Dermis microvascular lymphatic vessel endothelial cell (primary cell): Measurements from ENCODE around the gene AP1S2. TPM values are rescaled to one million over a fixed set of nuclear protein-coding genes. Genes with fewer than 3 reads are reported as not detected.
A peak's percentile ranks its signal among the peaks of the same experiment; 100 is the strongest.
"Not testable (repeated sequence)": the region's sequence is repeated elsewhere in the genome, so short reads cannot be mapped to it uniquely, and the experiment has no call there.

ENCODE experiments used
- DNase-seq, 2 donors: peaks; one replicate each; pipeline versions ENCODE4 v3.0.0 to v3.0.0-alpha.2; 2010; ENCODE audit warnings: low read depth in 2 of 2
- total RNA-seq: library from RNA; depleted of rRNA; stranded (reverse); fragments of >200 nt; gene quantifications from 2 replicates; pipeline ENCODE4 v1.2.1, GENCODE V29; 2014

The AP1S2 gene
- total RNA-seq = 71.7 and 82.2 TPM in 2 replicates

DNA sequence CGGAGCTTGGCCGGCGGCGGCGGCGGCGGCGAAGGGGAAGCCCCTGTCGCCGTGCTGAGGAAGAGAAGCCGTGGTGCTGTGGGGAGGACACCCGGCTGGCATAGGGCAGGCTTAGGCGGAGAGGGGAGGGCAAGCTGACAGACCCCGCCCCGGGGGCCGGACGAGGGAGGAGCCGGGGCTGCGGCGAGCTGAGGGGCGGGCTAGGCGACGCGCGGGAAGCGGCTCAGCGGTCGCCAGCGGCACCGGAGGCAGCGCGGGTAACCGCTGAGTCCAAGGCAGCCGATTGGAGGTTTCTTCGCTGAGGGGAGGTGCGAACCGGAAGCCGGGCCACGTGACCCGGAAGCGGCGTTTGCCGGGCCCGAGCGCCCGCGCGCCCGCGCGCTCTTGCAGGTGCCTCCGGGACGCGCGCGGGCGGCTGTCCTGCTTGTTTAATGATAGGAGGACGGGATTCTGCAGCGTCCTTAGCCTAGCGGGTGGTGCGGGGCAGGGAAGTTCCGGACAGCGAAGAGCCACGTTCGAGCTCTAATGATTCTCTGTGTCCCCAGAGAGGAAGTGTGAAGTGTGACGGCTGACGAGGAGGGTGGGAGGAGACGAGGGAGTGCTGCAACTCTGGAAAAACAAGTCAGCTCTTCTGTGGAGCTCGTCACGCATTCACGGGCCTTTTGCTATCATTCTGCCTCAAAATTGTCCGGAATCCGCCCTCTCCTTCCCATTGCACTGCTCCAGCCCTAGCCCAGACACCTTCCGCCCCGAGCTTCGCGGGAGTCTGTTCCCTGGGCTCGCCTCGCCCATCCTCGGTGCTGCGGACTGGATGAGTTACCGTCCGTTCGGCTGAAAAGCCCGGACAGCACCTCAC, at the start of gene AP1S2:
Gene AP1S2 (minus strand): TSS at position 102 of the 856 bp plus-strand sequence. CDS start 2,289 bp downstream, outside the sequence.
- DNase-seq = peak; percentile 90 to 94

DNA sequence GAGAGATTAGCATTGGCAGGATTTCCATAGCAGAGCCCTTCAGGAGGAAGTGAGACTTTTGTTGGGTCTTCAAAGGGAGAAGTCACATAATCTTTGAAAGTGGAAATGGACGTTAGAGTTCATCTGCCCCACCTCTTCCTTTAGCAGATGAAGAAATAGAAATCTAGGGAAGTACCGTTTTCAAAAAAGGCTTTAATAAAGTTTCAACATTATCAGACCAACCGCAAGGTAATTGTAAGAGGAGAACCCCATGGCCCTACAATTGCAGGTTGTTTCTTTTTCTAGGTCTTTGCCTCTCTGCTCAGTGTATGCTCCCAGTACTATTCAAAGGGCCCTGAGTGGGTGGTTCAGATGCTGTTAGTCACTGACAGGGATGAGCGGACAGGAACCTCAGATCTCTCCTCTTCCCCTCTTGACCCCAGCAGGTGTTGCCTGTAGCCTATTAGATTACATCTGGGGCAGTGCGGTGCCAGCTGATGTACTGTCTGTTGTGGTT, 48.6 kb upstream of the AP1S2 start:
- no peak for DNase-seq

DNA sequence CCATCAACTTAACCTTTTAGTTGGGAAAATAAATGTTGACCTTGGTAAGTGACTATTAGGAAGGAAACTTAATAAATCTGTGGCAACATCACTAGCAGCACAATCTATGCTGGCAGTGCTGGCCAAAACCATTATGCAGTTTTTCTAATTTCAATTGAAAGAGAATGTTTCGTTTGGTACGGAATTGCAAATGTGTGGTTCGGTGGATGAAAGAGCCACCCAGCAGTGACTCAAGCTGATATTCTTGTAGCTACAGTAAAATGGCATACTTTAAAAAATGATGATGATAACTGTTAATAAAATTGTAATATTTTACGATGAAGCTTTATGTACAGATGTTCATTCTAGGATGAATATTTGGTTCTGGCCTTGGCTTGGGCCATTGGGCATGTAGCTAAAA, 40.7 kb upstream of the AP1S2 start:
- DNase-seq = no peak

DNA sequence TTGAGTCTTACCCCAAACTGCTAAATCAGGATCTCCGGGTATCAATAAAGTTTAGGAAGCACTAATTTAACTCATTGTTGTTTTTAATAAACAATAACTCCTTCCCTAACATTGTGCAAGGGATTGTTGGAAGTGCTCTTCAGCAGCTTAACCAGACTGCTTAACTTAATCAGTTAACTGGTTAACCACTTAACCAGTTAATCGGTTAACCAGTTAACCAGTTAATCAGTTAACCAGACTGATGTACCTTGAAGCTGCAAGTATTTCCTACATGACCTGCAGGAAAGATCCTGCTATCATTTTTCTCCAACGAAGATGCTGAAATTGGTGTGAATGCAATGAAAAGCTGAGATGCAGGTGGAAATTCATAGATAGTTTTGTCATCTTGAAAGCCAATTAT, 40.1 kb upstream of the AP1S2 start:
- no peak for DNase-seq

DNA sequence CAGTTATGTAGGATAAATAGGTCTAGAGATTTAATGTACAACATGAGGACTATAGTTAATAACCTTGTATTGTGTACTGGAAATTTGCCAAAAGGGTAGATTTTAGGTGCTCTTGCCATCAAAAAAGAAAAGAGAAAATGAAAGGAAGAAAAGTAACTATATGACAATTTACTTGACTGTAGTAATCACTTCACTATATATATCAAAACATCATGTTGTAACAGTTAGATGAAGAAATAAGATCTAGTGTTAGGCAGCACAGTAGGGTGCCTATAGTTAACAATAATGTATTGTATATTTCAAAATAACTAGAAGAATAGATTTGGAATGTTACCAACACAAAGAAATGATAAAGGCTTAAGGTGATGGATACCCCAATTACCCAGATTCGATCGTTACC, 35.9 kb upstream of the AP1S2 start:
- no peak for DNase-seq

DNA sequence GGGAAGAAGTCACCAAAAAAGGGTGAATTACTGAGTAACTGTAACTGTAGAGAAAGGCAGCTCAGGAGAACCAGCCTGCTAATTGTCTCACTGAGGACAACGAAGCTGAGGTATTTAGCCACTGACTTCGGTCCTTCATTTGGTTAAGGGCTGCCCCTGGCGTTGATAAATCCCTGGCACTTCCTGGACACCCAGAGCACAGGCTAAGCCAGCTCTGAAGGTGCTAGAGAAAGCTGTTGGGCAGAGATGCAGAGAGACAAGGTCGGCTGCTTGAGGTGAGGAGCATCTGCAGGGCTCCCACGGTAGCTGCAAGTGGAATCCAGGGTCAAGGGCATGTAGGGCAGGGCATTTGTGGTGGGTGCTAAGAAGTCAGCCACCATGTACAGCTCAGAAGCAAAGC, 33.4 kb upstream of the AP1S2 start:
- DNase-seq = no peak

DNA sequence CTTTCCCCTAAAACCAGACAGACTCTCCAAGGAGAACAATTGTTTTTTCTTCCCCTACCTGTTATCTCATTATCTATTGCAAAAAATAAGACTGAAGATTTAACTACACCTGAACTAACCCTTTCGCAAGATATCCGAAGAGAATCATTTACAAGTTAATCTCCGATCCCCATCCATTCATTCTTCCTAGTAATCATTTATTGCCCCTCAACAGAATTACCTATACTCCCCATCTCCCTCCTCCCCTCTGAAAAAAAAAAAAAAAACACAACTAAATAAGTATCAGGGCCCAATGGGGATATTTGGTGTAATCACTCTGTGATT, 28.9 kb upstream of the AP1S2 start:
- no peak for DNase-seq

DNA sequence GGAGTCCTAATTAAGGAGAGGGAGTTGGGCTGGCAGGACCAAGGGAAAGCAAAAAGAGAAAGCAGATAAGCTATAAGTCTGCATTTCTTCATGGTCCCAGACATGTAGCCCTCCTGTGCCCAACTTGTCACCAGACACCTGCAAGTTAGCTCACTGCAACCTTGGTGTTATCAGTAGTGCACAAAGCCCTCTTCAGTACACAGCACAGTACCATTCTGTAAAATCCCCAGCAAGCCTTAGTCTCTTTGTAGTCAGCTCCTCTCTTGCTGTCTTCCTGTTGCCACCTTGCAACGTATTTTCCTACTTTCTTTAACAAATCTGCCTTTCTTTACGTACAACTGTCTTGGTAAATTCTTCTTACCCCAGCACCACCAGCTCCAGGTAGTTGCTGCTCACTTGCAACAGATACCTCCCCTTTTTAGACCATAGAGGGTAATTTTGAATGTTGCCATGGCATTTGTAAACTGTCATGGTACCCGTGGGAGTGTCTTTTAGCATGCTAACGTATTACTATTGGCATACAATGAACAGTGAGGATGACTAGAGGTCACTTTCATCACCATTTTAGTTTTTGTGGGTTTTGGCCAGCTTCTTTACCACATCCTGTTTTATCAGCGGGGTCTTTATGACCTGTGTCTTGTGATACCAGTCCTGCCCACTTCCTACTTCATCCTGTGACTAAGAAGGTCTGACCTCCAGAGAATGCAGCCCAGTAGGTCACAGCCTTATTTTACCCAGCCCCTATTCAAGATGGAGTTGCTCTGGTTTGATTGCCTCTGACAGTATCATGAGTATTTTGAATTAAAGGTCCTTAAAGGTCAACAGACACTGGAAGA, 28.3 kb upstream of the AP1S2 start:
- DNase-seq = peak; percentile 38 to 52

DNA sequence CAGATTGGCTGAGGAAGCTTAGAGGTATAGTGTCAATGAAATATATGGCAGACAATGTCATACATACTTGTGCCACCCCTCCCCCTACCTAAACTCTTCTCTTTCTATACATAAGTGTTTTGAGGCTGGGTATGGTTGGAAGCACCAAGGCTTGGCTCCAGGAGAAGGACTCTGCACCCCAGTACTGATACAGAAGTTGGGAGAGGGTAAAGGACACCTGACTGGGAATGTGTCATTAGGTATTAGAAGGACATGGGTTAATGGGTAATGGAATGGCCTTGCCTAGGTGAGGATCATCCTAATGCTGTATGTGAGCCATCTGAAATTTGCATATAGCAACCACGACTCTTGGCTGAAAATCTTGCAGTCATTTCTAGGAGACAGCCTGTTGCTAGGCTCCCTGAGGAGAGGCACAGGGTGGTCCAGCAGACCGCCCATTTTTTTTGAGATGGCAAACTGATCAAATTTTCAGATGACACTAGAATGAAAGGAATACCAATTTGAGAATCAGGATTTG, 26.8 kb upstream of the AP1S2 start:
- DNase-seq = no peak

DNA sequence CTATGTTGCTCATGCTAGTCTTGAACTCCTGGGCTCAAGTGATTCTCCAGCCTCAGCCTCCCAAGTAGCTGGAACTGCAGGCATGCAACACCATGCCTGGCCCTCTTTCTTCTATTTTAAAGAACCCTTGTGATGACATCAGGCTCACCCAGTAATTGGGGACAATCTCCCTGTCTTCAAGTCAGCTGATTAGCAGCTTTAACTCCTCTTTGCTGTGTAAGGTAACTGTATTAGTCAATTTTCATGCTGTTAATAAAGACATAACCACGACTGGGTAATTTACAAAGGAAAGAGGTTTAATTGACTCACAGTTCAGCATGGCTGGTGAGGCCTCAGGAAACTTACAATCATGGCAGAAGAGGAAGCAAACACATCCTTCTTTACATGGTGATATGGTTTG, 23.3 kb upstream of the AP1S2 start:
- DNase-seq = not testable (repeated sequence)

DNA sequence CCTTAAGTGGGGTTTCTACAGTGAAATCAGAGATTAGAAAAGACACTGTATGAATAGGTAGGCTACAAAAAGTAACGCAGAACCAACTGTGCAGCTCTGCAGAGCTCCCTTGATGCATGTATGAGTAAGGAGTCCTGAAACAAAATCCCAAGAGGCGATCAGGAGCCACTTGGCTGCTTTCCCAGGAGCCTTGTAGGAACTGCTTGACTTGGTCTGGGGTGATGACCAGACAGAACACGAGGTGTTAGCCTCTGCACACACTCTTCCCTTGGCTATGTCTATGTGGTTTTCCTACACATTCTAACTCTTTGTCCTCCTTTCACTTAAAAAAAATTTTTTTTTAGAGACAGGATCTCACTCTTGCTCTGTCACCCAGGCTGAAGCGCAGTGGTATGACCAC, 22.8 kb upstream of the AP1S2 start:
- DNase-seq = no peak

DNA sequence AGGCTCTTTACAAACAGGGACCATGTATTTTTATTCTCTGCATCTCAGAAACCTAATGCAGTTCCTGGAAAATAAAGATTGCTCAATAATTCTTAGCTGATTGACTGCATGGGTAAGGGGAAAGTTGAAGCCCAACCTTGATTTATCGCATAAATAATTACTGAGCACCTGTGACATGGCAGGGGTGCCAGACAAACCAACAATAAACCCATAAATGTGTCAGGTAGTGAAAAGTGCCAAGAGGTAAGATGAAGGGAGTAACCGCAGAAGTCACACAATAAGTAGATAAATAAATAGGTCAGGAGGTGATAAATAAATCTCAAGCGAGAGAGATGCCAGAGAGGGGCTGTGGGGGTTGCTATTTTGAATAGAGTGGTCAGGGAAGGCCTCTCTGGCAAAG, 20.1 kb upstream of the AP1S2 start:
- no peak for DNase-seq

DNA sequence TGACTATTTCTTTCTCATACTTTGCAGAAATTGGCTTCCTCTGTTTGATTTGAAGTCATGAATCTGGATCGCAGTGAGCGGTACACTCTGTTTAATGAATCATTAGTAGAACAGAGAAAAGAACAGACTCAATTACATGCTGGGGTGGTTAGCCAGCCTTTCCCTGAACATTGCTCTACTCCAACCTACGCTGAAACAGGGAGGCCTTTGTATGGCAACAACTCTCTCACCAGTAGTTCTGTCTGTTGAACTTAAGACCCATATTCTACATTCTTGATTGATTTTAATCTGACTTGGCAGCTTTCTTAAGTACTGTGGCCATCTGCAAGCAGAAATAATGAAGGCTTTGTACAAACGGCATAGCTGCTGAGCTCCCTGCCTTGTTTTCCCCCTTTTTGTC, 19.0 kb upstream of the AP1S2 start:
- DNase-seq = no peak

DNA sequence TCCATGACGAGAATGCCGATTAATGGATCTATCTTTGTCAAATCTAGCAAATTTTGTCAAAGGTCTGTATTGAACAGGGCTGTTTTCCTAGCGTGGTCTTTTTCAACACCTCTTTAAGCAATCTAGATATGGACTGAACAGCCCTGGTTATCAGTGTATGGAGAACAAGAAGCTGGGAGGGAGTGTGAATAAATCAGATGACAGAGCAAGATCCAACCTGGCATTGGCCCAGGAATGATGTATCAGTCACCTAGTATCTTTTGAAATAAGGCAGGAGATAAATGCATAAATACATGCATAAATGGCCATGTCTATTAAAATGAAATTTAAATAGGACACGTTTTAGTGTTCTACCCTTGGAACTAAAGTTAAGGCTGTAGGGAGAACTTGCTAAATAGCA, 15.7 kb upstream of the AP1S2 start:
- no peak for DNase-seq

DNA sequence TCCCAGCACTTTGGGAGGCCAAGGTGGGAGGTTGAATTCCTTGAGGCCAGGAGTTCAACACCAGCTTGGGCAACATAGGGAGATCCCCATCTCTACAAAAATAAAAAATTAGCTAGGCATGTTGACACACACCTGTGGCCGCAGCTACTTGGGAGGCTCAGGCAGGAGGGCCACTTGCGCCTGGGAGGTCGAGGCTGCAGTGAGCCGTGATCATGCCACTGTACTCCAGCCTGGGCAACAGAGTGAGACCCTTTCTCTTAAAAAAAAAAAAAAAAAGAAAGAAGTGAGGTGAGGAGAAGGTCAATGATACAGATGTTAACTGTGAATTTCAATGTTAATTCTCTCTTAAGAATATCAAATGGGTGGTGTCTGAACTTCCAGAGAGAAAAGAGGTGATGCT, 15.1 kb upstream of the AP1S2 start:
- DNase-seq = no peak

DNA sequence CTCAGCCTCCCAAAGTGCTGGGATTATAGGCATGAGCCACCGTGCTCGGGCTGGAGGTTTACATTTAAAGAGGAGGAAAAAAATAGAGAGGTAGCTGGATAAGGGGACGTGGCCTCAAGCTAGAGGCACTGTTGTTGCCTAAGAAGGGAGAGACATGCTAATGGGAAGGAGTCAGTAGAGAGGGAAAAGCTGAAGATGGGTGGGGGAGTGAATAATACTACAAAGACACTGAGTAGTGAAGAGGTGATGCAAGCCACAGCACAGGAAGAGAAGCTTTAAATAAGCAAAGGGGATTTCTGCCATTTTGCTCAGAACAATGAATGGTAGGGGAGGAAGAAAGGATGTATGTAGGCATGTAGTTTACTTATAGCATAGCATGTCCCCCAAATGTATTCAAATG, 11.5 kb upstream of the AP1S2 start:
- no peak for DNase-seq

DNA sequence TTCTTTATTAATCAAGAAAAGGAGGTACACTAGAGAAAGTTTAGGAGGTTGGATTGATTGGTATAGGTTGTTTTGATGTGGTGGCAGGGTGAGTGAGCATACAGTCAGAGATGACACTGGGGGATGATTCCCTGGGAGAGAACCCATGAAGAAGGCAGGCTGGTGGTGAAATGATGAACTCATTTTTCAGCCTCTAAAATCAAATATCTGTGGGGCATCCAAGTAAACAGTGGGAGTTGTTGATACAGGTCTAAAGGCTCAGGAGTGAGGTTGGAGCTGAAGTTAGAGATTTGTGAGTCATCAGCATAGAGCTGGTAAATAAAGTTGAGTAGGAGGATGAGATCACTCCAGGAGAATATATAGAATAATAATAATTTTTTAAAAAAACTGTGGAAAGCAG, 10.0 kb upstream of the AP1S2 start:
- no peak for DNase-seq

DNA sequence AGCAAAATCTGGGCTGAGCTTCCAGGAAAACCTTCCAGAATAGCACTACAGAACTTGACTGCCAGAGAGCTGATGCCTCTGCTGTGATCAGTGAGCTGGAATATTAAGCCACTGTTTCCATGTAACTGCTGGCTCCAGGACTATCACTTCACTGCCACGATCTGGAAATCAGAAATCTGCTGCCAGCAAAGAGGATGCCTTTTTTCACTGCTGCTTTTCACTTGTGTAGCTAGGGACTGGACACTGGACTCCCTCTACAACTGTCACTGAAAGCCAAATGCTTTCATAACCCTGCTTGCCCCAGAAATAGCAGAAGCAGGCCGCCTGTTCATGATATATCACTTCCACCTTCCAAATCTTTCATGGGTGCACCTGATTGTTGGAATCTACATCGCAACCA, 9.4 kb upstream of the AP1S2 start:
- no peak for DNase-seq

DNA sequence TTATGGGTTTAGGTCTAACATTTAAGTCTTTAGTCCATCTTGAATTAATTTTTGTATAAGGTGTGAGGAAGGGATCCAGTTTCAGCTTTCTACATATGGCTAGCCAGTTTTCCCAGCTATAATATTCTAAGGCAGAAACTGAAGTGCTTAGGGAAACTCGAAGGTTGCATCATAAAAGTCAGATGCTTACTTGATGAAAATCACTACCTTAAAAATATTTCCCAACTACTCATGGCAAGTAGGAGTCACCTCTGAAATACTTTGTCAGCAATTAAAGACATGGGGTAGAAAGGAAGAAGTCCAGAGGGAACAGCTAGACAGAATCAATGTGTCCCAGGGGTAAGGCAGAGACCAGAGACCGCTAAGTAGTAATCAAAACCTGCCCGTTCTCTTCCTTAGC, 6.3 kb upstream of the AP1S2 start:
- DNase-seq = no peak

DNA sequence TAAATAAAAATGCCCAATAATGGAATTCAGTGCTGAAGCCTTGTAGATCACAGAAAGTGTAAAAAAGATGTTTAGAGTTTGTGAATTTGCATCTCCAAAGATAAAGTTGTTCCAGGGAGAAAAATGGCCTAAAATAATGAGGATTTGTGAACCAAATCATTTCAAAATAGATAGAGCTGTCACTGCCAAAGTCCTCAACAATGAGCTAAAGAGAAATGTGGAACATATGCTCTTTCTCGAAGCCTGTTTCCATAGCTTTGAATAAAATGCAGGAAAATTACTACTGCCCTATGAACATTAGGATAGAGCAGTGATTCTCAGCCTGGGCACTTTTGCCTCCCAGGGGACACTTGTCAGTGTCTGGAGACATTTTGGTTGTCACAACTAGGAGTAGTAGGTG, 3.4 kb upstream of the AP1S2 start:
- no peak for DNase-seq

DNA sequence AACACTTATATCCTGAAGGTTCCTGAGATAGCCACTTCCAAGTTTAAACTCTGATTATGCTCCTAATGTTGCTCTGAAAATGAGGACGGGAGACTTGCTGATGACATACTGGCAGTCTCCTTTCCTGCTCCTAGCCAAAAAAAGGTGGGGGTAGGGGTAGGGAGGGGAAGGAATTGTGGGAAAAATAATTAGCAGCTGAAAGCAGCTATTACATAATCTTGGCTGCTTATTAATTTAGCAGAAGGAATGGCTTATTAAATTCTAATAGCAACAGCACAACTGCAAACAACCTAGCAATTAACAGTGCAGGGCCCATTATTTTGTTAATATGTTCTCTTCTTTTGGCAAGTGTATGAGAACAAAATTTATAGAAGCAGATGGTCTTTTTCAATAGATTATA, 2.0 kb upstream of the AP1S2 start:
- DNase-seq = no peak

DNA sequence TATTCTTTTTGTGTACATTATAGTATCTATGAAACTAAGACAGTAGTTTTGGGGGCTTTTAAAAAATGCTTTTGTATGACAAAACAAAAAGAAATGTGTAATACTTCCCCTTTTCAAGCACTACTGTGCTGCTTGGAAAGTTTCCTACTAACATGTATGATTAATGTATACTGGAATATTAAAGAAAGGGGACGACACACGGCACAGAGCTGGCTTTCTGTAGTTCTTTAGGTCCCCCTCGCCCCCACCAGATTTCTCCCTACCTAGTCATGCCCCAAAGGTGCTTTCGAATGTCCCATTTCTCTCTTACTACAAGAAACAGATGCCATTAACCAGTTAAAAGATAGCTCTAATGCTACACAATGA, 1.6 kb upstream of the AP1S2 start:
- DNase-seq = no peak
